Epithelial cell of prostate (primary cell): ENCODE measurements around the gene FYB1.
"Not testable (repeated sequence)": the region's sequence is repeated elsewhere in the genome, so short reads cannot be mapped to it uniquely, and the experiment has no call there.

Source experiments
- DNase-seq: peaks from one replicate; pipeline ENCODE4 v3.0.0-alpha.2; 2011; ENCODE audit warnings: low read depth, low spot score
- H3K27ac ChIP-seq: fragments of 450-650 bp; 2 replicates; pipeline ENCODE4 v1.5.1; 2017; ENCODE audit warnings: mild to moderate bottlenecking

The FYB1 gene

DNA sequence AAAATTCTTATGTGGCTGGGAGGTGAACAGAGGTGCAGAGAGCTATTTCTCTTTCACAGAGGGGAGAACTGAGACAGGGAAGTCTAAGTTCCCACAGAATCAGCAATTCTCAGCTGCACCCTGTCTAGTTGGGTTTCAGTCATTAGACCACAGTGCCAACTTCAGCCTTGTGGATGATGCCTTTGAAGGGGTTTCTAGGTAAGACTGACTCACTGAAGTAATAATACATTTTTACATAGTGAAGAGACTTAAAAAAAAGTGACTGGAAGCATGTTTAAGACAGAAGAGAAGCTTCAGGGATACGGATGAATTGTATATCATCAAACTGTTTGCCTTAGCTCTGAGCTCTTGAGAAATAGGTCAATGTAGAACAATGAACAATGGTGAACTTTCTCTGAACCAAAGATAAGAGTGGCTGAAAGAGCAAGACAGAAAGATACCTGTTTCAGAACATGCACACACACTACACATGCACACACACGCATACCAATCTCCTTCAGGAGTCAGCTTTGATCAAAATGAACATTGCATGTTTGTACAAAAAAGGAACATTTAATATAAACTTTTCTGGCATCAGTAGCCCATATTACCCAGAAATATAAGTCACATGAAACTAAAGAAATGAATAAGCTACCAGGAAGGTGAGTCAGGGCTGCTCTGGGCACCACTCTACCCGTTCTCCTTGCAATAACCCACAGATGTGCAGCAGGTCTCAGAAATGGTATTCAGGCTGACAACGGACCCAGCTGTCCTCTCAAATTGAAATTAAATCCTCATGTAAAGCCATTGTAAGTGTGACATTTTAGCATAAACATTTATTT, 12.6 kb upstream of the FYB1 start:
- peak overlapping the region; percentile 37 for H3K27ac ChIP-seq
- DNase-seq = peak; percentile 94

DNA sequence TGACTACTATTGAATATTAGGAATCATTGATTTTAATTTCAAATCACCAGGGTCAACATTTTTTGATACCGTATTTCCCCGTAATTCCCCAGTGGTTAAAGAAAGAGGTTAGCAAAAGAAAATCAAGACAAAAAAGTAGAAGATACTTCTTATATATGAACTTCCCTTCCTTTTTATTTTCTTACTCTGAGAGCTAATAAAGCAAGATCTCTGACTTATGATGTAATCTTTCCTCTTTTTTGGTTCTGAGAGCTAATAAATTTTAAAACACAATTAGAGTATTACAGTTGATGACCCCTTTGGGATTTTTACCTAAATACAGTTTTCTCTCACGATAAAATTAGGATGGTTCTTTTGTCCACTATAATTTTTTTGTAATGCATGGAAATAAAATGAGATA, 9.2 kb upstream of the FYB1 start:
- no peak for DNase-seq
- no peak overlapping the region for H3K27ac ChIP-seq

- DNase-seq = no peak
- no peak overlapping the region for H3K27ac ChIP-seq
Measured at GRCh38 chr5:39226558-39226957, 7.2 kb upstream of the FYB1 start.

GRCh38 chr5:39226100-39226451, 6.7 kb upstream of the FYB1 start:
- H3K27ac ChIP-seq = no peak overlapping the region

GRCh38 chr5:39225405-39226099, 6.2 kb upstream of the FYB1 start:
- no peak overlapping the region for H3K27ac ChIP-seq
- DNase-seq = no peak

More at GRCh38 chr5:39226100-39226451, 6.7 kb upstream of the FYB1 start:
- no peak for DNase-seq

DNA sequence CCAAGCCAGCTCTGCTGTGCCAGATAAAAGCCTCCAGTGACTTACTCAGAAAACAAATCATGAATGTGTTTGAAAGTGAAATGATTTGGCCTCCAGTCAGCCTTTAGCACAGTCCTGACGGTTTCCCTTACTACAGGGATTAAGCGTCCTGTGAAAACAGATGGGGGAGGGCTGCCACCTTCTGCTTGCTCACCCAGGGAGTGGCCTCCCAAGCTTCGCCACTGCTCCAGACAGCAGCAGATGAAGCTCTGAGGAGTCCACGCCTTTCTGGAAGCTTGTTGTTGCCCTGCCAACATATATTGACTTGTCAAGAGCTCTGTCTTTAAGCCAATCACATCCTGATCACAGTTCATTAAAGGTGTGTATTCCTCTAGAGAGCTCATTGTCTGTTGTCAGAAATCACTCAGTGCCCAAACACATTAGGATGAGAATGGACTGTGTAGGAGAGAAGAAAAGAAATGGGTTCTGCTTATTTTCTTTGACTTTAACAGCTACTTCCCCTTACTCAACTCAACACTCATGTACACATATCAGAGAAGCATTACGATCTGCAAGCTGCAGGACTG, 4.9 kb upstream of the FYB1 start:
- no peak overlapping the region for H3K27ac ChIP-seq
- DNase-seq = peak; percentile 97

GRCh38 chr5:39223565-39224156, 4.3 kb upstream of the FYB1 start:
- DNase-seq = no peak
- H3K27ac ChIP-seq = no peak overlapping the region

- DNase-seq, H3K27ac ChIP-seq: not testable (repeated sequence)
Measured at GRCh38 chr5:39221671-39222070, 2.3 kb upstream of the FYB1 start.

- DNase-seq = no peak
- H3K27ac ChIP-seq = no peak overlapping the region
Measured at GRCh38 chr5:39220280-39221030, 1.1 kb upstream of the FYB1 start.

DNA sequence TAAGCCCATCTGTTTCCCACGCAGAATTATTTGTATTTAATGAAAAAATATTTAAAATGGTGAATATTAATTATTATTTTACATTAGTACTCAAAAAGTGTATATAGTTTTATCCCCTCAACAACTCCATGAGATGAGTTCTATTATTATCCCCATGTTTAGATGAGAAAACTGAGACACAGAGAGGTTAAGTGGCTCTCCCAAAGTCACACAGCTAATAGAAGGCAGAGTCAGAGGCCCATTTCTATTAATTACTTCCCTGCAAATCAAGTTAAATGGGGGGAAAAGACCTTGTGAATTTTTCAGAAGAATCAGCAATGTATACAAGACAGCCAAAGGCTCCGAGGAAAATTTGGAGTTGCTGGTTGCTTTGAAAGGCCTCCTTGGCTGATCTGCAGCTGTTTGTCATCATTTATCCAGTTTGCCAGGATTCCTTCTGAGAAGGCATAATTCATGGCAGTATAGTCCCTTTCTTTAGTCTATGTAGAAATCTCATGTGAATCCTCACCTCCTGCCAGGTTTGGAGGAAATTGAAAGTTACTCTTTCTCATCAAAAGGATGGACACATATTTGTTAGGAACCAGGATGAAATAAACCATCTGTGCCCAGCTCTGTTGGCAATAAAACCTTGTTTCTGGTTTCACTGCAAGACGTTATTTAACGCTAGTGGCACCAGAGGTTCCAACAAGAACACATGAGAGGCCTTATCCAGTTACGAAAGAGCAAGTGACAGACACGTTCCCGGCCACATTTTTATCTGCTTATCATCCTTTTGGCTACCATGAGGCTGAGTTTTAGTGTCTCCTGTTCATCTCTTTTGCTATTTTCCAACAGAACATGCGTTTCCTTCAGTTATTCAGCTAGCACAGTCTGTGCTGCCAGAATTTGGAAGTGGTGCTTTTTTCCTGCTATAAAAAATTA, 621 bp downstream of the FYB1 start:
- DNase-seq = no peak
- H3K27ac ChIP-seq = no peak overlapping the region

DNA sequence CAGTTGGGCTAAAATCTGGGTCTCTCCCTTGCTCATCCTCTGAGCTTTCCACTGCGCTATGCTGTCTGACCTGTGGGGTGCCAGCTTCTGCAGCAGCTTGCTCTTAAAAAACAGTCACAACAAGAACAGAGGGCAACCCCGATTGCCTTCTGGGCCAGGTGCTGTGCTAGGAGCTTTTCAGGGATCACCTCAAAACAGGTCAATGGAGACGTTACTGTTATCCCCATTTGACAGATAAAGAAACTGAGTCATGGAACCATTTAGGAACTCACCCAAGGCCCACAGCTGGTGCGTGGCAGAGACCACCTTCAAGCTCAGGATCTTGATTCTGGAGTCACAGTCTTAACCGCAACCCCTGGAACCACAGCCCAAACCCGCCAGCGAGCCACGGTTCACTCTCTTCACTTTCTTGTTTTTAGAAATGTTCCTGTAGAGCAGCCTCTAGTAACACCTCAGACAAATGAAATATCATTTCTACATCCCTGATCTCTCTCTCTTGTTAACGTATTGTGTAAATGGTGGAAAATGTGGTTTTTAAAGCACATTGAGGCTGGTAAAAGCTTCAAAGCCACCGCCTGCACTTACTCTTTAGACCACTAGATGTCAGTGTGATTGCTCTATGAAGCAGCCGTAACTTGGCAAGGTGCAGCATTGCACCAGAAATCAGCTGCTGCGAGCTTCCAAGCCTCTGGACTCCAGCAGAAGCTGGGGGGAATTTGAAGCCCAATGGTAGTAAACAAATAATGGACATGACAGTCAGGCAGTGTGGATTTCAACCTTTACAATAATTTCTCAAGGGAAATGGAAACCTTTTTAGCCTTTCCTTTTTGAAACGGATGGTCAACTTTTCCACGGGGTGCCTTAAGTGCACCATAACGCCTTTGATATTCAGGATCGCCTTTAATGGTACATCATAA, 1.7 kb downstream of the FYB1 start:
- peak; percentile 45 for DNase-seq
- no peak overlapping the region for H3K27ac ChIP-seq

DNA sequence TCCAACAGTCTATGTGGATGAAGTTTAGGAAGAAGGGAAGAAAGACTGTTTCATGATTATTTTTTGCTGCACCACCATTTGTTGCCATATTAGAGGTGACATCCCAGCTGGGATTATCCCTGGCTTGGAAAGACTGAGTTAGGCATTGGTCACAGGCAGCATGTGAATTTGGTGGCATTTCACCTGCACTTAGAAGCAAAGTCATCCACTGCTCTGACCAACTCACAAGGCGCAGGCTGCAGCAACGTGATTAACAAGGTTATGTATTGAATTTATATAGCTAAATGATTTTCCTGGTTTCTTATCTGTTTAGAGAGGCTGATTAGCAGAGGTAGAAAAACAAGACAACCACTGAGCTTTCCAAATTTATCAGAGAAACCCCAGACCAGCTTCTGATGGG, 2.7 kb downstream of the FYB1 start:
- no peak for DNase-seq
- H3K27ac ChIP-seq = no peak overlapping the region

GRCh38 chr5:39215857-39216256, 3.5 kb downstream of the FYB1 start:
- H3K27ac ChIP-seq = no peak overlapping the region

GRCh38 chr5:39214912-39215709, 4.3 kb downstream of the FYB1 start:
- no peak overlapping the region for H3K27ac ChIP-seq
- DNase-seq = no peak

More at GRCh38 chr5:39215857-39216256, 3.5 kb downstream of the FYB1 start:
- no peak for DNase-seq

DNA sequence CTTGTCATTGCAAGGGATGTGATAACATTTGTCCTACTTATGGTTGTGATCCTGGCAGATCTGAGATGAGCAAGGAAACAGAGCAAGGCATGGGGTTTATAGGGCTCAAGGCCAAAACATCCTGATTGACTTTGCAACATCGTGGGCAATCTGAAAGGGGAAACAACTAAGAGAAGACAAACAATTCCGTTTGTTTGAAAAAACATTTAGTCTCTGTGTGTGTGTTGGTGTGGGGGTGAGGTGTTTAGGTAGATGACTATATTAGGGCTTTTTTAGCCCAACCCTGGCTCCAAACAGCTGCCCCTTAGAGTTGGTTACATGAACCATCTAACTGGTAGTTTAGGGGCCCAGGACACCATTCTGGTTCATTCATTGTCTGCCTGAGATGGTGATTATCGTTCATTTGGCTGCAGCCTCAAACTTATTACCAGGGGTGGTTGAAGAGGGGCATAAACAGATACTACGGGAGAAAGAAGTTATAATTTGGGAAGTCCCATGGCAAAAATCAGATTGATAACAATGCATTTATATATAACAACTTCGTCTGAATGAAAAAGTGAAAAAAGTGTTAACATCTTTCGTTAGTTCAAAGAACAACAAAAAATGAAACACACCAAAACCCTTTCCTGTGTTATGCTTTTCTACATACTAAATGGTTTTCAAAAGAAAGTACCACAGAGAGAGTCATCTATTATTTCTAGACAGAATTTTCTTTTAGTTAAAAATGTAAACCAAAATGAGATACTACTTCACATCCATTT, 5.7 kb downstream of the FYB1 start:
- H3K27ac ChIP-seq = no peak overlapping the region
- no peak for DNase-seq

DNA sequence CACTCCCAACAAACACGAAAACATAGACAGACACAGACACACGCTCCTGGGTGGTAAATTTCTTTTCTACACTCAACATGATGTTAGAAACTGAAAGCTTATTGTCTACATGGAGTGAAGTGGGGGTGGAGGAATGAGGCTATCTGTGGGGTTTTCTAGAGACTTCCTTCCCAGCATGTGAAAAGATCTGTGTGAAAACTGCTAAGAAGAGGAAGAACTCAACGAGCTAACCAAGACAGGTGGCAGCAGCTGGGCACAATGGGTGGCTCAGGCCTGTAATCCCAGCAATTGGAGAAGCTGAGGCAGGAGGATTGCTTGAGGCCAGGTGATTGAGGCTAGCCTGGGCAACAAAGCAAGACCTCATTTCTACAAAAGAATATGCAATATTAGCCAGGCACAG, 7.6 kb downstream of the FYB1 start:
- no peak overlapping the region for H3K27ac ChIP-seq
- no peak for DNase-seq

DNA sequence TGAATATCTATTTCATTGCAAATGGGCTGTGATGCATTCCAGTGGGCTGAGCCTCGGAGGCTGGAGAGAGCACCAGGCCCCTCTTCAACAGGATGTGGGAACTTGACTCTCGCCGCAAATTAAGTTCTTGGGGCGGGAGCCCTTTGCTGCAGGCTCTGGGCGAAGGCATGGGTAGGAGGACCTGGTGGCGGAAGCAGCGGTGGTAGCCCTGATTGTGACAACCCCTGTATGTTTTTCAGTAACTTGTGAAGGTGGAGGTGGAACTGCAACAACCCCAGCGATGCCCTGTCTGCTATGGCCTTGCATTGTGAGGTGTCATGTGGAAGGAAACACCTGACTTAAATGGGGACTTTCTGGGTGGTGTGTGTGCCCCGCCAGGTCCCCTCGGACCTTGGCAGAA, 9.4 kb downstream of the FYB1 start:
- no peak for DNase-seq
- no peak overlapping the region for H3K27ac ChIP-seq
